SK-N-SH (cell line): Measurements from ENCODE around the gene GNB2. TPM values are rescaled to one million over a fixed set of nuclear protein-coding genes. Genes with fewer than 3 reads are reported as not detected.

Source experiments
- CTCF ChIA-PET: fragments of 300-600, 350-600 bp; formaldehyde crosslinking; extraction: SDS; loops from one replicate; lab custom pipeline; 2021; lab: Yijun Ruan, JAX
- POLR2A ChIA-PET: fragments of 350-600 bp; sonication (Branson Sonifier 250); formaldehyde crosslinking; extraction: SDS; loops from one replicate; lab custom pipeline; 2020; ENCODE audit warnings: antibody characterized with exemption, inconsistent platforms; lab: Yijun Ruan, JAX
- DNase-seq: peaks from one replicate; pipeline ENCODE4 v3.0.0; 2012
- H2AFZ ChIP-seq: fragments of 200-600 bp; sonication (generic); 2 replicates; pipeline ENCODE4 v1.8.1; 2016; ENCODE audit warnings: antibody characterized with exemption, mild to moderate bottlenecking, low read depth
- H3F3A ChIP-seq: fragments of 200-600 bp; sonication (generic); replicated peaks from 2 replicates; pipeline ENCODE3; 2016; ENCODE audit warnings: antibody characterized with exemption, mild to moderate bottlenecking; ENCODE audit not compliant: insufficient read depth
- H3K27ac ChIP-seq, 2 experiments: fragments of 200-500 bp in 1 of 2; fragments of 200-600 bp in 1 of 2; sonication (Bioruptor generic) in 1 of 2; sonication (generic), shearing (Covaris generic) in 1 of 2; 2 replicates each; pipeline versions ENCODE4 v1.5.1 to v1.6.1; 2014 to 2016; ENCODE audit warnings: low read depth in 2 of 2, inconsistent platforms in 1 of 2, low read length in 1 of 2, mild to moderate bottlenecking in 1 of 2, mixed read lengths in 1 of 2
- H3K27me3 ChIP-seq: fragments of 200-600 bp; sonication (generic), shearing (Covaris generic); 2 replicates; pipeline ENCODE4 v1.6.1; 2016; ENCODE audit warnings: mixed run types; ENCODE audit not compliant: insufficient read depth
- H3K36me3 ChIP-seq, 2 experiments: fragments of 200-500 bp in 1 of 2; fragments of 200-600 bp in 1 of 2; sonication (Bioruptor generic) in 1 of 2; sonication (generic) in 1 of 2; replicated peaks in 1 of 2; 2 replicates each; pipeline versions ENCODE3 to v1.5.1; 2014 to 2016; ENCODE audit warnings: low read length in 1 of 2, mild to moderate bottlenecking in 1 of 2; ENCODE audit not compliant: insufficient read depth in 2 of 2, control insufficient read depth in 1 of 2
- H3K4me1 ChIP-seq, 2 experiments: fragments of 200-500 bp in 1 of 2; fragments of 200-600 bp in 1 of 2; sonication (Bioruptor generic) in 1 of 2; sonication (generic), shearing (Covaris generic) in 1 of 2; 2 replicates each; pipeline versions ENCODE4 v1.5.1 to v1.6.1; 2014 to 2016; ENCODE audit warnings: low read depth in 1 of 2, low read length in 1 of 2, mixed run types in 1 of 2; ENCODE audit not compliant: insufficient read depth in 2 of 2, control insufficient read depth in 1 of 2
- H3K4me2 ChIP-seq: fragments of 200-600 bp; sonication (generic), shearing (Covaris generic); 2 replicates; pipeline ENCODE4 v1.6.1; 2017; ENCODE audit warnings: mixed run types
- H3K4me3 ChIP-seq, 2 experiments: fragments of 200-500 bp in 1 of 2; fragments of 200-600 bp in 1 of 2; sonication (Bioruptor generic) in 1 of 2; sonication (generic), shearing (Covaris generic) in 1 of 2; 2 replicates each; pipeline versions ENCODE4 v1.5.1 to v1.8.1; 2014 to 2016; ENCODE audit warnings: low read depth in 2 of 2, inconsistent platforms in 1 of 2, low read length in 1 of 2, mild to moderate bottlenecking in 1 of 2, mixed read lengths in 1 of 2, moderate library complexity in 1 of 2
- H3K79me2 ChIP-seq: fragments of 200-600 bp; sonication (generic); 2 replicates; pipeline ENCODE4 v1.8.1; 2017; ENCODE audit warnings: mild to moderate bottlenecking; ENCODE audit not compliant: insufficient read depth
- H3K9ac ChIP-seq: fragments of 200-600 bp; sonication (generic); 2 replicates; pipeline ENCODE4 v1.6.1; 2017; ENCODE audit warnings: mixed run types
- H3K9me2 ChIP-seq: fragments of 200-600 bp; sonication (generic); 2 replicates; pipeline ENCODE4 v1.6.1; 2017; ENCODE audit warnings: mixed run types
- H3K9me3 ChIP-seq: fragments of 200-600 bp; sonication (generic); 2 replicates; pipeline ENCODE4 v1.6.1; 2017; ENCODE audit warnings: mixed run types, mild to moderate bottlenecking, moderate library complexity
- H4K20me1 ChIP-seq: fragments of 200-600 bp; sonication (generic); 2 replicates; pipeline ENCODE4 v1.6.1; 2017; ENCODE audit warnings: mild to moderate bottlenecking, mixed run types; ENCODE audit not compliant: insufficient read depth
- CHD2 ChIP-seq: fragments of 150-350 bp; IDR thresholded peaks from 2 replicates; pipeline ENCODE4 v1.6.1; 2018; ENCODE audit warnings: low read length; ENCODE audit not compliant: partially characterized antibody
- ELF1 ChIP-seq: IDR thresholded peaks from 2 replicates; pipeline ENCODE4 v1.4.0; 2012
- EP300 ChIP-seq, 2 experiments: IDR thresholded peaks; 2 replicates each; pipeline versions ENCODE4 v1.4.0 to v1.6.1; 2012; ENCODE audit warnings: borderline replicate concordance in 1 of 2, low read depth in 1 of 2, low read length in 1 of 2
- FOXM1 ChIP-seq: IDR thresholded peaks from 2 replicates; pipeline ENCODE4 v1.4.0; 2012; ENCODE audit warnings: low read depth, mild to moderate bottlenecking
- JUND ChIP-seq: IDR thresholded peaks from 2 replicates; pipeline ENCODE4 v1.4.0; 2012
- MAX ChIP-seq: IDR thresholded peaks from 2 replicates; pipeline ENCODE4 v1.4.0; 2012; ENCODE audit warnings: low read depth
- MEF2A ChIP-seq: IDR thresholded peaks from 2 replicates; pipeline ENCODE4 v1.4.0; 2012; ENCODE audit warnings: low read depth, borderline replicate concordance
- RCOR1 ChIP-seq: fragments of 150-350 bp; IDR thresholded peaks from 2 replicates; pipeline ENCODE4 v1.6.1; 2017; ENCODE audit warnings: antibody characterized with exemption, low read length
- REST ChIP-seq: IDR thresholded peaks from 2 replicates; pipeline ENCODE4 v1.6.1; 2012; ENCODE audit warnings: mild to moderate bottlenecking, low read depth, low read length, moderate library complexity
- RFX5 ChIP-seq: IDR thresholded peaks from 2 replicates; pipeline ENCODE4 v1.6.1; 2012; ENCODE audit warnings: mild to moderate bottlenecking, improper control_type of control experiment, low read length
- SMC3 ChIP-seq: IDR thresholded peaks from 2 replicates; pipeline ENCODE4 v1.6.1; 2012; ENCODE audit warnings: low read depth, low read length, improper control_type of control experiment
- TAF1 ChIP-seq: IDR thresholded peaks from 2 replicates; pipeline ENCODE4 v1.6.1; 2012; ENCODE audit warnings: low read depth, mild to moderate bottlenecking, low read length, moderate library complexity, borderline replicate concordance
- TEAD4 ChIP-seq: IDR thresholded peaks from 2 replicates; pipeline ENCODE4 v1.4.0; 2012; ENCODE audit warnings: mild to moderate bottlenecking, borderline replicate concordance; ENCODE audit not compliant: insufficient read depth
- USF1 ChIP-seq: IDR thresholded peaks from 2 replicates; pipeline ENCODE4 v1.4.0; 2012; ENCODE audit warnings: low read depth, borderline replicate concordance
- USF2 ChIP-seq: fragments of 150-350 bp; IDR thresholded peaks from 2 replicates; pipeline ENCODE4 v1.6.1; 2017; ENCODE audit warnings: antibody characterized with exemption, low read length, low read depth, borderline replicate concordance
- YY1 ChIP-seq: IDR thresholded peaks from 2 replicates; pipeline ENCODE4 v1.4.0; 2012; ENCODE audit warnings: low read depth, mild to moderate bottlenecking
- WGBS: methylation state at CpG from one replicate; pipeline ENCODE4 v1.1.6; 2017; ENCODE audit warnings: low lambda C conversion rate; 5-methylcytosine and 5-hydroxymethylcytosine counted together
- polyA plus RNA-seq, 3 experiments: library from polyadenylated mRNA; depleted of rRNA; stranded (reverse); fragments of >200 nt; gene quantifications; 2 replicates each; pipeline ENCODE4 v1.2.3, GENCODE V29; 2012

Gene GNB2
- polyA plus RNA-seq, 1 of the 3 experiments (the other 2 are of a cell fraction) = 398 TPM

GRCh38 chr7:100694098-100694745, 20.7 kb downstream of the GNB2 start, which contains the start of gene GIGYF1:
Gene GIGYF1, minus strand, starts transcription at chr7:100694250. Its CDS starts 6,012 bp downstream, at chr7:100688238.
- peaks cover 42% of the 10 kb centered on the region for H4K20me1 ChIP-seq
- H3K27ac ChIP-seq = peak within 1 kb of the TSS; percentile 32 to 60; a peak in 3 of 4 replicates
- WGBS = 3% methylated on average over 25 of the region's 102 CpGs
- peaks cover 18 to 23% of the 10 kb centered on the region in 2 experiments for H3K4me1 ChIP-seq
- TF ChIP-seq USF1 = peak; percentile 93
- TF ChIP-seq RFX5 = no peak
- TF ChIP-seq TAF1 = peak; percentile 51; the same call in 1 of the 2 replicates
- no peak for TF ChIP-seq FOXM1
- TF ChIP-seq ELF1 = no peak
- no peak for TF ChIP-seq TEAD4
- TF ChIP-seq JUND = no peak
- no peak for TF ChIP-seq SMC3
- TF ChIP-seq YY1 = peak; percentile 80
- TF ChIP-seq REST = 0 out of 2 replicates have a peak, but pooled peaks have one; percentile 21
- TF ChIP-seq MAX = peak; percentile 88
- DNase-seq = peak; percentile 100
- H3K4me3 ChIP-seq = peak within 1 kb of the TSS; percentile 66 to 87
- no peaks in the 10 kb centered on the region for H3K9me3 ChIP-seq
- POLR2A ChIA-PET = interaction anchor here (0.6 to 2.9 kb wide), 6 partner anchors 11 to 82 kb away, joined by 3 to 14 read pairs (median 6); partner anchors contain the start of genes MOSPD3 and POP7
- peaks cover 44% of the 10 kb centered on the region for H3K79me2 ChIP-seq
- no peaks in the 10 kb centered on the region for H3K9me2 ChIP-seq
- H2AFZ ChIP-seq = peak within 1 kb of the TSS; percentile 87
- peaks cover 29% of the 10 kb centered on the region for H3F3A ChIP-seq
- peak within 1 kb of the TSS; percentile 99 for H3K4me2 ChIP-seq
- H3K36me3 ChIP-seq = peaks cover 3% of the 10 kb centered on the region in 2 experiments
- peak within 1 kb of the TSS; percentile 92 for H3K9ac ChIP-seq
- CTCF ChIA-PET = interaction anchor here (1.3 to 11.0 kb wide), 11 partner anchors 9 to 211 kb away, joined by 5 to 227 read pairs (median 25); partner anchors contain the start of genes FBXO24, LRCH4, MOSPD3 and NYAP1
- peaks cover 2% of the 10 kb centered on the region; the same call in 1 of the 2 replicates for H3K27me3 ChIP-seq

GRCh38 chr7:100696123-100696521, 22.6 kb downstream of the GNB2 start:
- ChIA-PET POLR2A (interaction anchor here (0.9 kb wide), 1 partner anchor 10 kb away, joined by 5 read pairs; the partner anchor contains the start of gene POP7), CTCF (interaction anchor here (2.2 to 11.0 kb wide), 5 partner anchors 8 to 156 kb away, joined by 7 to 227 read pairs (median 108); partner anchors contain the start of genes POP7 and SLC12A9)
- Histone ChIP-seq H3K4me1 (peaks cover 18% of the 10 kb centered on the region in 2 experiments), H3K9me2 (no peaks in the 10 kb centered on the region), H2AFZ (no peak overlapping the region), H3K36me3 (peaks cover 0 to under 1% of the 10 kb centered on the region in 2 experiments), H4K20me1 (peaks cover 23% of the 10 kb centered on the region), H3K9ac (no peak overlapping the region), H3K27ac (no peak overlapping the region), H3K9me3 (no peaks in the 10 kb centered on the region), H3K4me3 (no peak overlapping the region), H3K27me3 (peaks cover 11% of the 10 kb centered on the region; the same call in 1 of the 2 replicates), H3K79me2 (peaks cover 25% of the 10 kb centered on the region), H3K4me2 (no peak overlapping the region), H3F3A (peaks cover 29% of the 10 kb centered on the region)
- 59% methylated on average over 6 of the region's 6 CpGs for WGBS
- no peak for DNase-seq
- TF ChIP-seq CHD2 (no peak), USF2 (no peak), REST (no peak), TAF1 (no peak), FOXM1 (no peak), EP300 (IDR thresholded peaks at IDR 0.05; ENCODE audit: borderline replicate concordance in 1 of 2, low read depth in 1 of 2, low read length in 1 of 2) (no peak), MEF2A (no peak), RCOR1 (no peak), TEAD4 (no peak)
